Keratinocyte (primary cell): ENCODE data around the gene ZNF653. TPM values are rescaled to one million over a fixed set of nuclear protein-coding genes. Genes with fewer than 3 reads are reported as not detected.

Source experiments
- DNase-seq: peaks from one replicate; pipeline ENCODE4 v3.0.0-alpha.2; 2011; ENCODE audit warnings: low read depth, missing footprints, low spot score
- FAIRE-seq: peaks from 2 replicates; lab custom pipeline; 2011; peaks lifted over from hg19 to GRCh38; lab: Jason Lieb, UNC
- H2AFZ ChIP-seq: 2 replicates; pipeline ENCODE4 v1.6.0; 2012; ENCODE audit warnings: low read length, control low read depth, inconsistent platforms; ENCODE audit not compliant: control insufficient read depth
- H3K27ac ChIP-seq: 2 replicates; pipeline ENCODE4 v1.5.1; 2011; ENCODE audit warnings: low read length; ENCODE audit not compliant: control insufficient read depth, insufficient read depth
- H3K27me3 ChIP-seq: 3 replicates; pipeline ENCODE4 v1.6.0; 2011; ENCODE audit warnings: low read length; ENCODE audit not compliant: control insufficient read depth, insufficient read depth; ENCODE audit errors: extremely low read depth
- H3K36me3 ChIP-seq, 2 experiments: 2 replicates in 1 of 2; 3 replicates in 1 of 2; pipeline ENCODE4 v1.5.1; 2011; ENCODE audit warnings: low read length in 2 of 2, mild to moderate bottlenecking in 1 of 2; ENCODE audit not compliant: control insufficient read depth in 2 of 2, insufficient read depth in 2 of 2; ENCODE audit errors: extremely low read depth in 1 of 2
- H3K4me1 ChIP-seq: 3 replicates; pipeline ENCODE4 v1.5.1; 2011; ENCODE audit warnings: low read length; ENCODE audit not compliant: control insufficient read depth, insufficient read depth; ENCODE audit errors: extremely low read depth
- H3K4me2 ChIP-seq: 3 replicates; pipeline ENCODE4 v1.6.0; 2011; ENCODE audit warnings: low read depth, low read length; ENCODE audit not compliant: control insufficient read depth, insufficient read depth; ENCODE audit errors: extremely low read depth
- H3K4me3 ChIP-seq, 3 experiments: fragments of 200-600 bp in 1 of 3; sonication (generic) in 1 of 3; 2 replicates in 2 of 3; 3 replicates in 1 of 3; pipeline ENCODE4 v1.5.1; 2011 to 2016; ENCODE audit warnings: low read length in 3 of 3, mild to moderate bottlenecking in 3 of 3, control low read depth in 2 of 3, inconsistent platforms in 1 of 3, low read depth in 1 of 3, mixed read lengths in 1 of 3, mixed run types in 1 of 3, moderate library complexity in 1 of 3; ENCODE audit not compliant: control insufficient read depth in 2 of 3, insufficient read depth in 2 of 3; ENCODE audit errors: extremely low read depth in 1 of 3
- H3K79me2 ChIP-seq: 2 replicates; pipeline ENCODE4 v1.6.0; 2012; ENCODE audit warnings: low read length; ENCODE audit not compliant: control insufficient read depth, insufficient read depth
- H3K9ac ChIP-seq: 3 replicates; pipeline ENCODE4 v1.6.0; 2011; ENCODE audit warnings: low read length; ENCODE audit not compliant: control insufficient read depth, insufficient read depth; ENCODE audit errors: extremely low read depth
- H3K9me1 ChIP-seq: 3 replicates; pipeline ENCODE4 v1.6.0; 2011; ENCODE audit warnings: low read length; ENCODE audit not compliant: control insufficient read depth, insufficient read depth; ENCODE audit errors: extremely low read depth
- H3K9me3 ChIP-seq: 2 replicates; pipeline ENCODE4 v1.5.1; 2012; ENCODE audit warnings: low read depth, low read length; ENCODE audit not compliant: control insufficient read depth
- H4K20me1 ChIP-seq: 3 replicates; pipeline ENCODE4 v1.6.0; 2011; ENCODE audit warnings: low read length; ENCODE audit not compliant: control insufficient read depth, insufficient read depth; ENCODE audit errors: extremely low read depth
- EZH2 ChIP-seq: IDR thresholded peaks from one replicate; pipeline ENCODE4 v1.6.1; 2012; ENCODE audit warnings: inconsistent platforms, mild to moderate bottlenecking, low read length, moderate library complexity
- dilution Hi-C: fragments of 300-500 bp; cut with MboI; formaldehyde crosslinking; loops from one replicate; pipeline ENCODE4 v1.7.0; 2020; ENCODE audit warnings: low sequenced_read_pairs; ENCODE audit not compliant: extremely low pct_ligation_motif_present
- polyA plus RNA-seq, 5 experiments: library from polyadenylated mRNA; depleted of rRNA in 3 of 5; stranded (reverse) in 3 of 5; stranded (forward) in 1 of 5; unstranded in 1 of 5; fragments of >200 nt; gene quantifications; 1 replicate in 1 of 5; 2 replicates in 3 of 5; 3 replicates in 1 of 5; pipeline versions ENCODE4 v1.2.1 to v1.2.3, GENCODE V29; 2011 to 2012; ENCODE audit warnings: missing spikeins in 2 of 5, low read depth in 1 of 5, low replicate concordance in 1 of 5
- TF ChIP-seq, protein P1 (sequence below), 3 experiments: IDR thresholded peaks in 1 of 3; conservative IDR thresholded peaks in 1 of 3; optimal IDR thresholded peaks in 1 of 3; 2 replicates in 2 of 3; 3 replicates in 1 of 3; pipeline versions ENCODE3 to v1.5.1; 2011; ENCODE audit warnings: low read length in 3 of 3, mild to moderate bottlenecking in 3 of 3, moderate library complexity in 2 of 3, control low read depth in 1 of 3, inconsistent platforms in 1 of 3; ENCODE audit not compliant: insufficient read depth in 2 of 3; ENCODE audit errors: extremely low read depth in 1 of 3

The ZNF653 gene
- polyA plus RNA-seq, 1 donor (not counting 4 experiments of a cell fraction or from before 2014, with no cell fraction given): 3.8 TPM

- H2AFZ ChIP-seq: no peak overlapping the region
- peaks cover 9% of the 10 kb centered on the region for H3K4me1 ChIP-seq
- no peaks in the 10 kb centered on the region for H3K9me1 ChIP-seq
- H3K9me3 ChIP-seq: no peaks in the 10 kb centered on the region
- H3K27ac ChIP-seq: no peak overlapping the region
- TF ChIP-seq, protein P1, sequence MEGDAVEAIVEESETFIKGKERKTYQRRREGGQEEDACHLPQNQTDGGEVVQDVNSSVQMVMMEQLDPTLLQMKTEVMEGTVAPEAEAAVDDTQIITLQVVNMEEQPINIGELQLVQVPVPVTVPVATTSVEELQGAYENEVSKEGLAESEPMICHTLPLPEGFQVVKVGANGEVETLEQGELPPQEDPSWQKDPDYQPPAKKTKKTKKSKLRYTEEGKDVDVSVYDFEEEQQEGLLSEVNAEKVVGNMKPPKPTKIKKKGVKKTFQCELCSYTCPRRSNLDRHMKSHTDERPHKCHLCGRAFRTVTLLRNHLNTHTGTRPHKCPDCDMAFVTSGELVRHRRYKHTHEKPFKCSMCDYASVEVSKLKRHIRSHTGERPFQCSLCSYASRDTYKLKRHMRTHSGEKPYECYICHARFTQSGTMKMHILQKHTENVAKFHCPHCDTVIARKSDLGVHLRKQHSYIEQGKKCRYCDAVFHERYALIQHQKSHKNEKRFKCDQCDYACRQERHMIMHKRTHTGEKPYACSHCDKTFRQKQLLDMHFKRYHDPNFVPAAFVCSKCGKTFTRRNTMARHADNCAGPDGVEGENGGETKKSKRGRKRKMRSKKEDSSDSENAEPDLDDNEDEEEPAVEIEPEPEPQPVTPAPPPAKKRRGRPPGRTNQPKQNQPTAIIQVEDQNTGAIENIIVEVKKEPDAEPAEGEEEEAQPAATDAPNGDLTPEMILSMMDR (optimal IDR thresholded peaks at IDR 0.05 in 1 of 3, IDR thresholded peaks at IDR 0.05 in 1 of 3, conservative IDR thresholded peaks at IDR 0.05 in 1 of 3; ENCODE audit: extremely low read depth in 1 of 3, insufficient read depth in 2 of 3, low read length in 3 of 3): no peak
- no peak for TF ChIP-seq EZH2
- DNase-seq (no peak), FAIRE-seq (no peak)
- H4K20me1 ChIP-seq: no peaks in the 10 kb centered on the region
- no peaks in the 10 kb centered on the region for H3K79me2 ChIP-seq
- no peak overlapping the region for H3K4me2 ChIP-seq
- no peaks in the 10 kb centered on the region for H3K27me3 ChIP-seq
- no peak overlapping the region for H3K9ac ChIP-seq
- H3K4me3 ChIP-seq: no peak overlapping the region
- peaks cover 0 to 1% of the 10 kb centered on the region in 2 experiments for H3K36me3 ChIP-seq
- dilution Hi-C loops: no loop called here
These were observed 1.9 kb upstream of the ZNF653 start for GRCh38 chr19:11507370-11508078.

GRCh38 chr19:11506967-11507366, 1.3 kb upstream of the ZNF653 start:
- no peaks in the 10 kb centered on the region for H4K20me1 ChIP-seq
- dilution Hi-C loops: no loop called here

More at GRCh38 chr19:11506967-11507366, 1.3 kb upstream of the ZNF653 start:
- H3K4me3 ChIP-seq: no peak overlapping the region
- TF ChIP-seq EZH2: no peak
- TF ChIP-seq, protein P1 (optimal IDR thresholded peaks at IDR 0.05 in 1 of 3, IDR thresholded peaks at IDR 0.05 in 1 of 3, conservative IDR thresholded peaks at IDR 0.05 in 1 of 3; ENCODE audit: extremely low read depth in 1 of 3, insufficient read depth in 2 of 3, low read length in 3 of 3): no peak
- no peaks in the 10 kb centered on the region for H3K79me2 ChIP-seq
- H3K4me2 ChIP-seq: no peak overlapping the region
- no peaks in the 10 kb centered on the region for H3K27me3 ChIP-seq
- H3K4me1 ChIP-seq: peaks cover 9% of the 10 kb centered on the region
- no peak overlapping the region for H3K9ac ChIP-seq
- H3K9me3 ChIP-seq: no peaks in the 10 kb centered on the region
- DNase-seq (no peak), FAIRE-seq (no peak)
- peaks cover 0 to 2% of the 10 kb centered on the region in 2 experiments for H3K36me3 ChIP-seq
- H3K27ac ChIP-seq: no peak overlapping the region
- no peak overlapping the region for H2AFZ ChIP-seq
- H3K9me1 ChIP-seq: no peaks in the 10 kb centered on the region
